GM23338 (cell line): ENCODE data around the gene SBF2.

ENCODE experiments used
- EZH2 ChIP-seq: fragments of 200-600 bp; sonication (generic); IDR thresholded peaks from one replicate; pipeline ENCODE4 v1.8.0; 2017; ENCODE audit warnings: antibody characterized with exemption, mild to moderate bottlenecking, low read depth; ENCODE audit not compliant: unreplicated experiment
- EZH2phosphoT487 ChIP-seq: fragments of 200-600 bp; sonication (generic); IDR thresholded peaks from one replicate; pipeline ENCODE4 v1.8.1; 2018; ENCODE audit warnings: antibody characterized with exemption; ENCODE audit not compliant: unreplicated experiment
- POLR2AphosphoS5 ChIP-seq: IDR thresholded peaks from 2 replicates; pipeline ENCODE4 v1.6.1; 2016; ENCODE audit warnings: antibody characterized with exemption, low read depth
- TF ChIP-seq, protein P1 (sequence below), 2 experiments: fragments of 200-600 bp in 1 of 2; sonication (generic) in 1 of 2; conservative IDR thresholded peaks; 2 replicates each; pipeline versions ENCODE4 v1.5.1 to v1.6.1; 2016 to 2017; ENCODE audit warnings: antibody characterized with exemption in 2 of 2, low read depth in 2 of 2, mild to moderate bottlenecking in 2 of 2, moderate library complexity in 1 of 2

GRCh38 chr11:10310301-10310841, 16.4 kb upstream of the SBF2 start:
- no peak for TF ChIP-seq EZH2
- TF ChIP-seq, protein P1, sequence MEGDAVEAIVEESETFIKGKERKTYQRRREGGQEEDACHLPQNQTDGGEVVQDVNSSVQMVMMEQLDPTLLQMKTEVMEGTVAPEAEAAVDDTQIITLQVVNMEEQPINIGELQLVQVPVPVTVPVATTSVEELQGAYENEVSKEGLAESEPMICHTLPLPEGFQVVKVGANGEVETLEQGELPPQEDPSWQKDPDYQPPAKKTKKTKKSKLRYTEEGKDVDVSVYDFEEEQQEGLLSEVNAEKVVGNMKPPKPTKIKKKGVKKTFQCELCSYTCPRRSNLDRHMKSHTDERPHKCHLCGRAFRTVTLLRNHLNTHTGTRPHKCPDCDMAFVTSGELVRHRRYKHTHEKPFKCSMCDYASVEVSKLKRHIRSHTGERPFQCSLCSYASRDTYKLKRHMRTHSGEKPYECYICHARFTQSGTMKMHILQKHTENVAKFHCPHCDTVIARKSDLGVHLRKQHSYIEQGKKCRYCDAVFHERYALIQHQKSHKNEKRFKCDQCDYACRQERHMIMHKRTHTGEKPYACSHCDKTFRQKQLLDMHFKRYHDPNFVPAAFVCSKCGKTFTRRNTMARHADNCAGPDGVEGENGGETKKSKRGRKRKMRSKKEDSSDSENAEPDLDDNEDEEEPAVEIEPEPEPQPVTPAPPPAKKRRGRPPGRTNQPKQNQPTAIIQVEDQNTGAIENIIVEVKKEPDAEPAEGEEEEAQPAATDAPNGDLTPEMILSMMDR (conservative IDR thresholded peaks at IDR 0.05; ENCODE audit: low read depth in 2 of 2): no peak
- TF ChIP-seq EZH2phosphoT487: no peak
- TF ChIP-seq POLR2AphosphoS5: no peak
